ENCODE measurements around the gene ARFGEF2. TPM values are rescaled to one million over a fixed set of nuclear protein-coding genes. Genes with fewer than 3 reads are reported as not detected.

The ARFGEF2 gene
- total and polyA plus RNA-seq, 2 of the 4 experiments (the other 2 are of a cell fraction) = 10.3 to 39.1 TPM

DNA sequence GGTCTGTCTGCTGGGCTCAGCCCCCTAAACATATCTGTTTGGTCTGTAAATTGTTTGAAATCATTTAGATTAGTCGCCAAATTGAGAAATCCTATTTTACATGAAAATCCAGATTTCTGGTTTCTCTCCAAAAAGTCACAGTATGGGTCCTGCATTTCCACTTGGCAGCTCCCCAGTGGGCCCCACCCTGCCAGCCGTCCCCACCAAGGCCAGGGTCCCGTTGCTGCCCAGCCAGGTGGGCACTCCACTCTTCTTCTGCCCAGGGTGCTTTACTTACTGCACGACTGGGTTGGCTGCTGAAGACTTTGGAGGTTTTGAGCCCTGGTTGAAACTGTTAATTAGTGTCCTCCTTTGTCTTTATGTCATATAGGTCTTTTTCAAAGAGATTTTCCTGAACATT lies 50.4 kb downstream of the ARFGEF2 start:
- Histone ChIP-seq H3K4me3 (ENCODE audit: insufficient read depth, low read depth, low read length) (no peak overlapping the region), H3K27ac (ENCODE audit: insufficient read depth, low read length) (no peak overlapping the region), H2BK120ac (ENCODE audit: low read depth, low read length) (no peak overlapping the region), H3K18ac (ENCODE audit: low read depth, low read length) (no peak overlapping the region), H3K27me3 (ENCODE audit: control insufficient read depth, insufficient read depth, low read length) (no peaks in the 10 kb centered on the region), H2BK5ac (ENCODE audit: low read depth, low read length, poor library complexity, severe bottlenecking) (no peak overlapping the region), H3K9me3 (ENCODE audit: control insufficient read depth, insufficient read depth, low read length) (no peaks in the 10 kb centered on the region), H2BK20ac (ENCODE audit: low read depth, low read length) (no peak overlapping the region), H3K14ac (replicated peaks; ENCODE audit: low read depth, low read length) (no peak overlapping the region), H3K79me1 (ENCODE audit: low read depth in 1 of 2, low read length in 2 of 2) (peaks cover 7 to 21% of the 10 kb centered on the region in 2 experiments; a peak in 3 of 4 replicates), H3K56ac (ENCODE audit: extremely low read depth, insufficient read depth, low read length) (no peak overlapping the region), H3K9ac (ENCODE audit: low read depth, low read length) (no peak overlapping the region), H3K9me1 (ENCODE audit: insufficient read depth, low read length) (peaks cover 5% of the 10 kb centered on the region; the same call in 1 of the 2 replicates), H4K20me1 (ENCODE audit: insufficient read depth, low read length) (no peaks in the 10 kb centered on the region), H4K8ac (ENCODE audit: low read depth in 2 of 2, low read length in 2 of 2) (no peak overlapping the region), H3K4me2 (ENCODE audit: low read depth, low read length) (no peak overlapping the region), H3K36me3 (ENCODE audit: control insufficient read depth, insufficient read depth, low read length) (peaks cover 42% of the 10 kb centered on the region), H3K4me1 (ENCODE audit: control insufficient read depth, insufficient read depth, low read length) (no peaks in the 10 kb centered on the region; the same call in 1 of the 2 replicates), H3K23ac (ENCODE audit: low read depth, low read length) (no peak overlapping the region), H3K4ac (ENCODE audit: low read depth, low read length) (no peak overlapping the region), H4K91ac (ENCODE audit: insufficient read depth, low read depth, low read length) (no peak overlapping the region), H2AK9ac (replicated peaks; ENCODE audit: low read depth, low read length, poor library complexity) (no peak overlapping the region), H2AFZ (replicated peaks; ENCODE audit: low read length, poor library complexity) (no peak overlapping the region), H2BK15ac (ENCODE audit: low read depth, low read length) (no peak overlapping the region), H2AK5ac (ENCODE audit: low read depth, low read length) (no peak overlapping the region), H4K5ac (ENCODE audit: low read depth, low read length) (no peak overlapping the region)
- WGBS, 2 experiments (ENCODE audit: extremely low coverage in 2 of 2, insufficient read length in 1 of 2) = no CpG with 5 or more reads among the region's 4 CpGs
- ChIA-PET CTCF (no interaction called here), POLR2A (ENCODE audit: unreplicated experiment) (no interaction called here)
- intact Hi-C loops (cut with micrococcal nuclease) = no loop called here
- dilution Hi-C loops (cut with HindIII; ENCODE audit: low sequenced_read_pairs, unreplicated experiment) = no loop called here
- TF ChIP-seq, protein P1, sequence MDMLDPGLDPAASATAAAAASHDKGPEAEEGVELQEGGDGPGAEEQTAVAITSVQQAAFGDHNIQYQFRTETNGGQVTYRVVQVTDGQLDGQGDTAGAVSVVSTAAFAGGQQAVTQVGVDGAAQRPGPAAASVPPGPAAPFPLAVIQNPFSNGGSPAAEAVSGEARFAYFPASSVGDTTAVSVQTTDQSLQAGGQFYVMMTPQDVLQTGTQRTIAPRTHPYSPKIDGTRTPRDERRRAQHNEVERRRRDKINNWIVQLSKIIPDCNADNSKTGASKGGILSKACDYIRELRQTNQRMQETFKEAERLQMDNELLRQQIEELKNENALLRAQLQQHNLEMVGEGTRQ (IDR thresholded peaks at IDR 0.05; ENCODE audit: low read depth, low read length) = no peak
- TF ChIP-seq MAFK (IDR thresholded peaks at IDR 0.05; ENCODE audit: low read depth, low read length) = no peak
- TF ChIP-seq, protein P2, sequence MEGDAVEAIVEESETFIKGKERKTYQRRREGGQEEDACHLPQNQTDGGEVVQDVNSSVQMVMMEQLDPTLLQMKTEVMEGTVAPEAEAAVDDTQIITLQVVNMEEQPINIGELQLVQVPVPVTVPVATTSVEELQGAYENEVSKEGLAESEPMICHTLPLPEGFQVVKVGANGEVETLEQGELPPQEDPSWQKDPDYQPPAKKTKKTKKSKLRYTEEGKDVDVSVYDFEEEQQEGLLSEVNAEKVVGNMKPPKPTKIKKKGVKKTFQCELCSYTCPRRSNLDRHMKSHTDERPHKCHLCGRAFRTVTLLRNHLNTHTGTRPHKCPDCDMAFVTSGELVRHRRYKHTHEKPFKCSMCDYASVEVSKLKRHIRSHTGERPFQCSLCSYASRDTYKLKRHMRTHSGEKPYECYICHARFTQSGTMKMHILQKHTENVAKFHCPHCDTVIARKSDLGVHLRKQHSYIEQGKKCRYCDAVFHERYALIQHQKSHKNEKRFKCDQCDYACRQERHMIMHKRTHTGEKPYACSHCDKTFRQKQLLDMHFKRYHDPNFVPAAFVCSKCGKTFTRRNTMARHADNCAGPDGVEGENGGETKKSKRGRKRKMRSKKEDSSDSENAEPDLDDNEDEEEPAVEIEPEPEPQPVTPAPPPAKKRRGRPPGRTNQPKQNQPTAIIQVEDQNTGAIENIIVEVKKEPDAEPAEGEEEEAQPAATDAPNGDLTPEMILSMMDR (conservative IDR thresholded peaks at IDR 0.05; ENCODE audit: low read depth, low read length) = no peak
- no peak for TF ChIP-seq NFE2L2 (IDR thresholded peaks at IDR 0.05; ENCODE audit: low read depth, low read length)
- TF ChIP-seq FOS (IDR thresholded peaks at IDR 0.05; ENCODE audit: low read depth, low read length) = no peak
- TF ChIP-seq, protein P3, sequence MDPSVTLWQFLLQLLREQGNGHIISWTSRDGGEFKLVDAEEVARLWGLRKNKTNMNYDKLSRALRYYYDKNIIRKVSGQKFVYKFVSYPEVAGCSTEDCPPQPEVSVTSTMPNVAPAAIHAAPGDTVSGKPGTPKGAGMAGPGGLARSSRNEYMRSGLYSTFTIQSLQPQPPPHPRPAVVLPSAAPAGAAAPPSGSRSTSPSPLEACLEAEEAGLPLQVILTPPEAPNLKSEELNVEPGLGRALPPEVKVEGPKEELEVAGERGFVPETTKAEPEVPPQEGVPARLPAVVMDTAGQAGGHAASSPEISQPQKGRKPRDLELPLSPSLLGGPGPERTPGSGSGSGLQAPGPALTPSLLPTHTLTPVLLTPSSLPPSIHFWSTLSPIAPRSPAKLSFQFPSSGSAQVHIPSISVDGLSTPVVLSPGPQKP (IDR thresholded peaks at IDR 0.05; ENCODE audit: borderline replicate concordance, low read depth, low read length) = no peak
- TF ChIP-seq CEBPB (IDR thresholded peaks at IDR 0.05; ENCODE audit: low read depth, low read length) = no peak
- no peak for TF ChIP-seq BHLHE40 (IDR thresholded peaks at IDR 0.05; ENCODE audit: low read depth, low read length)
- no peak for TF ChIP-seq RCOR1 (IDR thresholded peaks at IDR 0.05; ENCODE audit: insufficient replicate concordance, low read length)
- TF ChIP-seq CHD1 (IDR thresholded peaks at IDR 0.05; ENCODE audit: low read depth, low read length) = no peak
- TF ChIP-seq RFX5 (IDR thresholded peaks at IDR 0.05; ENCODE audit: low read depth, low read length) = no peak
- no peak for TF ChIP-seq MAZ (IDR thresholded peaks at IDR 0.05; ENCODE audit: borderline replicate concordance, low read depth, low read length)
- no peak for TF ChIP-seq RAD21 (IDR thresholded peaks at IDR 0.05; ENCODE audit: low read length)
- no peak for TF ChIP-seq POLR2A (IDR thresholded peaks at IDR 0.05; ENCODE audit: low read depth, low read length)
- TF ChIP-seq SMC3 (IDR thresholded peaks at IDR 0.05; ENCODE audit: low read depth, low read length) = no peak
- TF ChIP-seq MXI1 (IDR thresholded peaks at IDR 0.05; ENCODE audit: borderline replicate concordance, low read depth, low read length) = no peak
- no TSS peak for BruUV-seq (replicated peaks)
- in situ Hi-C loops (cut with MboI; ENCODE audit: low sequenced_read_pairs) = no loop called here
- ATAC-seq (ENCODE audit: low read depth) = no peak
- DNase-seq = no peak

All from IMR-90 (cell line).